Measurements from ENCODE around the gene MZB1. TPM values are rescaled to one million over a fixed set of nuclear protein-coding genes. Genes with fewer than 3 reads are reported as not detected.
A peak's percentile ranks its signal among the peaks of the same experiment; 100 is the strongest.
"Not testable (repeated sequence)": the region's sequence is repeated elsewhere in the genome, so short reads cannot be mapped to it uniquely, and the experiment has no call there.

MZB1 gene
- total RNA-seq, 1 experiment from 2014 or later, result 0.24 TPM

GRCh38 chr5:139355900-139356299 lies 33.8 kb downstream of the MZB1 start:
- H3K4me3 ChIP-seq; H3K27ac ChIP-seq; H3K36me3 ChIP-seq; DNase-seq; H3K9me3 ChIP-seq (replicated peaks); H3K27me3 ChIP-seq; H3K4me1 ChIP-seq: not testable (repeated sequence)

GRCh38 chr5:139354186-139354585 lies 35.5 kb downstream of the MZB1 start:
- H3K27me3 ChIP-seq, result no peaks in the 10 kb centered on the region
- no peak overlapping the region for H3K4me3 ChIP-seq
- peaks cover 13% of the 10 kb centered on the region; the same call in 1 of the 2 replicates for H3K36me3 ChIP-seq
- H3K27ac ChIP-seq, result no peak overlapping the region
- H3K4me1 ChIP-seq, result no peaks in the 10 kb centered on the region
- DNase-seq, result no peak
- H3K9me3 ChIP-seq (replicated peaks), result no peaks in the 10 kb centered on the region

- not testable (repeated sequence) for H3K27me3 ChIP-seq; H3K9me3 ChIP-seq (replicated peaks); DNase-seq; H3K27ac ChIP-seq; H3K4me1 ChIP-seq; H3K4me3 ChIP-seq
- H3K36me3 ChIP-seq, result peaks cover 23% of the 10 kb centered on the region
Measured at GRCh38 chr5:139347863-139348262, 41.9 kb downstream of the MZB1 start.

- H3K27me3 ChIP-seq; H3K4me1 ChIP-seq; H3K9me3 ChIP-seq (replicated peaks); DNase-seq; H3K4me3 ChIP-seq; H3K27ac ChIP-seq: not testable (repeated sequence)
- peaks cover 20% of the 10 kb centered on the region for H3K36me3 ChIP-seq
Measured at GRCh38 chr5:139345442-139345841, 44.3 kb downstream of the MZB1 start.

GRCh38 chr5:139344177-139344576 lies 45.5 kb downstream of the MZB1 start:
- Histone ChIP-seq H3K36me3 (peaks cover 14% of the 10 kb centered on the region), H3K9me3 (replicated peaks) (no peaks in the 10 kb centered on the region), H3K4me3 (no peak overlapping the region), H3K27me3 (no peaks in the 10 kb centered on the region), H3K27ac (no peak overlapping the region), H3K4me1 (no peaks in the 10 kb centered on the region)
- DNase-seq, result no peak

GRCh38 chr5:139343476-139343875 lies 46.2 kb downstream of the MZB1 start:
- no peak for DNase-seq
- Histone ChIP-seq H3K4me3 (peak overlapping the region; percentile 92), H3K9me3 (replicated peaks) (no peaks in the 10 kb centered on the region), H3K27ac (no peak overlapping the region), H3K4me1 (no peaks in the 10 kb centered on the region), H3K27me3 (no peaks in the 10 kb centered on the region), H3K36me3 (peaks cover 14% of the 10 kb centered on the region)

GRCh38 chr5:139342423-139342723 lies 47.3 kb downstream of the MZB1 start:
- Histone ChIP-seq H3K27me3 (no peaks in the 10 kb centered on the region), H3K9me3 (replicated peaks) (no peaks in the 10 kb centered on the region), H3K36me3 (peaks cover 8% of the 10 kb centered on the region), H3K4me3 (peak overlapping the region; percentile 92), H3K27ac (peak overlapping the region; percentile 95), H3K4me1 (no peaks in the 10 kb centered on the region)
- DNase-seq, result no peak

GRCh38 chr5:139341689-139342422 lies 47.9 kb downstream of the MZB1 start, which contains the start of gene PAIP2:
PAIP2 (plus strand) TSS chr5:139341854; CDS start chr5:139363785, 21,931 bp downstream.
- no peaks in the 10 kb centered on the region for H3K27me3 ChIP-seq
- H3K9me3 ChIP-seq (replicated peaks), result no peaks in the 10 kb centered on the region
- DNase-seq, result peak; percentile 98 to 99
- H3K36me3 ChIP-seq, result peaks cover 7% of the 10 kb centered on the region
- H3K4me1 ChIP-seq, result no peaks in the 10 kb centered on the region
- H3K27ac ChIP-seq, result peak within 1 kb of the TSS; percentile 95
- peak within 1 kb of the TSS; percentile 92 for H3K4me3 ChIP-seq

- H3K27ac ChIP-seq, result no peak overlapping the region
- no peaks in the 10 kb centered on the region for H3K4me1 ChIP-seq
- no peak for DNase-seq
Measured at GRCh38 chr5:139341187-139341688, 48.5 kb downstream of the MZB1 start.

GRCh38 chr5:139340051-139340450 lies 49.7 kb downstream of the MZB1 start:
- H3K27ac ChIP-seq, result no peak overlapping the region
- no peak overlapping the region for H3K4me3 ChIP-seq
- no peaks in the 10 kb centered on the region for H3K9me3 ChIP-seq (replicated peaks)
- no peaks in the 10 kb centered on the region for H3K4me1 ChIP-seq
- DNase-seq, result no peak
- peaks cover 4% of the 10 kb centered on the region for H3K36me3 ChIP-seq
- H3K27me3 ChIP-seq, result no peaks in the 10 kb centered on the region

More at GRCh38 chr5:139341187-139341688, 48.5 kb downstream of the MZB1 start:
- H3K36me3 ChIP-seq, result peaks cover 7% of the 10 kb centered on the region
- H3K9me3 ChIP-seq (replicated peaks), result no peaks in the 10 kb centered on the region
- H3K27me3 ChIP-seq, result no peaks in the 10 kb centered on the region
- H3K4me3 ChIP-seq, result peak overlapping the region; percentile 92

Other genes starting within 250 kb of the MZB1 start
- gene SIL1, start 191.5 kb downstream of the MZB1 start, total RNA-seq (2014; rRNA removed; shearing (Covaris generic)), result 7.1 and 7.7 TPM in 2 replicates
- 588 and 629 TPM in 2 replicates for gene MATR3, start 96.2 kb downstream of the MZB1 start, total RNA-seq (2014; rRNA removed; shearing (Covaris generic))
- 125 and 131 TPM in 2 replicates for gene PAIP2, start 48.1 kb downstream of the MZB1 start, total RNA-seq (2014; rRNA removed; shearing (Covaris generic))
- not detected in 2 replicates for gene SLC23A1, start 6.6 kb downstream of the MZB1 start, total RNA-seq (2014; rRNA removed; shearing (Covaris generic))
- 0.38 and 0.59 TPM in 2 replicates for gene PROB1, start 5.2 kb upstream of the MZB1 start, total RNA-seq (2014; rRNA removed; shearing (Covaris generic))
- 8.2 and 8.8 TPM in 2 replicates for gene SPATA24, start 14.2 kb upstream of the MZB1 start, total RNA-seq (2014; rRNA removed; shearing (Covaris generic))
- gene DNAJC18, start 49.6 kb upstream of the MZB1 start, total RNA-seq (2014; rRNA removed; shearing (Covaris generic)), result 19.7 and 19.8 TPM in 2 replicates
- 0.14 TPM in 1 of 2 replicates, not detected in the other for gene ECSCR, start 72.8 kb upstream of the MZB1 start, total RNA-seq (2014; rRNA removed; shearing (Covaris generic))
- not detected in 2 replicates for gene SMIM33, start 81.1 kb upstream of the MZB1 start, total RNA-seq (2014; rRNA removed; shearing (Covaris generic))
- gene STING1, start 92.8 kb upstream of the MZB1 start, total RNA-seq (2014; rRNA removed; shearing (Covaris generic)), result 13.2 and 15.0 TPM in 2 replicates
- gene UBE2D2, start 171.4 kb upstream of the MZB1 start, total RNA-seq (2014; rRNA removed; shearing (Covaris generic)), result 101 and 106 TPM in 2 replicates